H1 (cell line): ENCODE measurements around the gene CDC42EP1. TPM values are rescaled to one million over a fixed set of nuclear protein-coding genes. Genes with fewer than 3 reads are reported as not detected.

ENCODE experiments used
- CTCF ChIA-PET: fragments of 300-600 bp; sonication (Branson Sonifier 250); formaldehyde crosslinking; loops from one replicate; lab custom pipeline; 2021; ENCODE audit not compliant: partially characterized antibody; lab: Charles Lee
- POLR2A ChIA-PET: fragments of 300-600 bp; sonication (Branson Sonifier 250); formaldehyde crosslinking; loops from one replicate; lab custom pipeline; 2021; ENCODE audit warnings: inconsistent platforms; ENCODE audit not compliant: partially characterized antibody; lab: Charles Lee
- DNase-seq, 2 experiments: peaks; one replicate each; pipeline versions ENCODE4 v3.0.0 to v3.0.0-alpha.2; 2010 to 2022; ENCODE audit warnings: low spot score in 2 of 2, low read depth in 1 of 2, mixed read lengths in 1 of 2
- FAIRE-seq: peaks from 2 replicates; lab custom pipeline; 2011; peaks lifted over from hg19 to GRCh38; lab: Jason Lieb, UNC
- H2AFZ ChIP-seq: 2 replicates; pipeline ENCODE4 v1.8.1; 2012; ENCODE audit warnings: low read length, inconsistent platforms
- H2AK5ac ChIP-seq: 2 replicates; pipeline ENCODE4 v1.6.1; 2013; ENCODE audit warnings: low read depth, low read length
- H2BK120ac ChIP-seq: replicated peaks from 2 replicates; pipeline ENCODE3; 2013; ENCODE audit warnings: low read depth, low read length, inconsistent platforms
- H2BK12ac ChIP-seq: 2 replicates; pipeline ENCODE4 v1.6.1; 2013; ENCODE audit warnings: low read depth, low read length
- H2BK15ac ChIP-seq: 2 replicates; pipeline ENCODE4 v1.6.1; 2013; ENCODE audit warnings: low read length
- H2BK20ac ChIP-seq: 2 replicates; pipeline ENCODE4 v1.6.1; 2013; ENCODE audit warnings: low read length
- H2BK5ac ChIP-seq: 2 replicates; pipeline ENCODE4 v1.6.1; 2013; ENCODE audit warnings: low read depth, low read length
- H3K14ac ChIP-seq: 2 replicates; pipeline ENCODE4 v1.6.1; 2013; ENCODE audit warnings: inconsistent platforms; ENCODE audit not compliant: insufficient read length
- H3K18ac ChIP-seq: 2 replicates; pipeline ENCODE4 v1.6.1; 2013; ENCODE audit warnings: low read length; ENCODE audit errors: extremely low read depth
- H3K23ac ChIP-seq: 2 replicates; pipeline ENCODE4 v1.6.1; 2013; ENCODE audit warnings: inconsistent platforms; ENCODE audit not compliant: insufficient read length
- H3K23me2 ChIP-seq: 2 replicates; pipeline ENCODE4 v1.6.1; 2013; ENCODE audit warnings: low read depth, low read length
- H3K27ac ChIP-seq: 2 replicates; pipeline ENCODE4 v1.6.1; 2011; ENCODE audit warnings: low read depth, low read length, inconsistent platforms
- H3K27me3 ChIP-seq, 4 experiments: replicated peaks in 1 of 4; 1 replicate in 1 of 4; 2 replicates in 3 of 4; pipeline versions ENCODE4 v1.6.1 to v1.8.1; 2011 to 2013; ENCODE audit warnings: low read length in 3 of 4, mild to moderate bottlenecking in 3 of 4, inconsistent platforms in 2 of 4, mixed read lengths in 2 of 4, moderate library complexity in 1 of 4; ENCODE audit not compliant: control insufficient read depth in 3 of 4, insufficient read depth in 3 of 4; ENCODE audit errors: extremely low read depth in 1 of 4
- H3K36me3 ChIP-seq, 4 experiments: 2 replicates each; pipeline versions ENCODE4 v1.6.1 to v1.8.1; 2011 to 2013; ENCODE audit warnings: mild to moderate bottlenecking in 4 of 4, low read length in 3 of 4, moderate library complexity in 2 of 4, control low read depth in 1 of 4, inconsistent platforms in 1 of 4; ENCODE audit not compliant: insufficient read depth in 4 of 4, control insufficient read depth in 2 of 4
- H3K4ac ChIP-seq: replicated peaks from 2 replicates; pipeline ENCODE3; 2013; ENCODE audit warnings: low read length, low read depth, mixed read lengths, inconsistent platforms; ENCODE audit not compliant: insufficient read length
- H3K4me1 ChIP-seq, 4 experiments: replicated peaks in 1 of 4; 1 replicate in 1 of 4; 2 replicates in 3 of 4; pipeline versions ENCODE4 v1.6.1 to v1.8.1; 2011 to 2013; ENCODE audit warnings: low read length in 3 of 4, inconsistent platforms in 2 of 4, mixed read lengths in 1 of 4; ENCODE audit not compliant: insufficient read depth in 4 of 4, control insufficient read depth in 3 of 4
- H3K4me2 ChIP-seq, 2 experiments: 2 replicates each; pipeline versions ENCODE4 v1.6.1 to v1.8.1; 2011 to 2013; ENCODE audit warnings: low read depth in 2 of 2, low read length in 2 of 2, control low read depth in 1 of 2, inconsistent platforms in 1 of 2, mild to moderate bottlenecking in 1 of 2; ENCODE audit not compliant: insufficient read depth in 1 of 2
- H3K4me3 ChIP-seq, 4 experiments: fragments of 200-600, 300-600 bp in 1 of 4; sonication (generic), shearing (Covaris generic), sonication (Bioruptor Twin) in 1 of 4; 2 replicates each; pipeline versions ENCODE4 v1.5.1 to v1.8.1; 2011 to 2016; ENCODE audit warnings: low read length in 4 of 4, low read depth in 3 of 4, control low read depth in 2 of 4, inconsistent platforms in 2 of 4, mild to moderate bottlenecking in 2 of 4, mixed read lengths in 1 of 4, moderate library complexity in 1 of 4; ENCODE audit not compliant: insufficient read depth in 2 of 4; ENCODE audit errors: extremely low read depth in 1 of 4
- H3K56ac ChIP-seq: replicated peaks from 2 replicates; pipeline ENCODE3; 2013; ENCODE audit warnings: low read depth, mild to moderate bottlenecking, mixed read lengths, low read length, inconsistent platforms; ENCODE audit not compliant: insufficient read length
- H3K79me1 ChIP-seq: 2 replicates; pipeline ENCODE4 v1.6.1; 2013; ENCODE audit warnings: low read depth, low read length, control low read depth
- H3K79me2 ChIP-seq, 2 experiments: 2 replicates each; pipeline versions ENCODE4 v1.6.1 to v1.8.1; 2012 to 2013; ENCODE audit warnings: low read length in 2 of 2, mild to moderate bottlenecking in 2 of 2, inconsistent platforms in 1 of 2; ENCODE audit not compliant: insufficient read depth in 2 of 2, control insufficient read depth in 1 of 2
- H3K9ac ChIP-seq, 4 experiments: replicated peaks in 1 of 4; 1 replicate in 1 of 4; 2 replicates in 3 of 4; pipeline versions ENCODE4 v1.6.1 to v1.8.1; 2011 to 2013; ENCODE audit warnings: low read depth in 3 of 4, low read length in 3 of 4, control low read depth in 2 of 4, mild to moderate bottlenecking in 2 of 4, moderate library complexity in 2 of 4, inconsistent platforms in 1 of 4; ENCODE audit errors: extremely low read depth in 1 of 4
- H3K9me3 ChIP-seq, 2 experiments: 2 replicates each; pipeline versions ENCODE4 v1.6.1 to v1.8.1; 2012 to 2013; ENCODE audit warnings: mild to moderate bottlenecking in 2 of 2, moderate library complexity in 2 of 2, control low read depth in 1 of 2, inconsistent platforms in 1 of 2, low read depth in 1 of 2, low read length in 1 of 2, mixed read lengths in 1 of 2; ENCODE audit not compliant: insufficient read depth in 2 of 2
- H4K20me1 ChIP-seq, 2 experiments: replicated peaks in 1 of 2; 2 replicates each; pipeline versions ENCODE3 to v1.8.1; 2011 to 2013; ENCODE audit warnings: inconsistent platforms in 2 of 2, low read length in 2 of 2, mild to moderate bottlenecking in 1 of 2; ENCODE audit not compliant: insufficient read depth in 2 of 2, control insufficient read depth in 1 of 2
- H4K5ac ChIP-seq: 2 replicates; pipeline ENCODE4 v1.6.1; 2013; ENCODE audit warnings: low read length, low read depth, mixed read lengths, inconsistent platforms; ENCODE audit not compliant: insufficient read length
- H4K8ac ChIP-seq: 2 replicates; pipeline ENCODE4 v1.8.0; 2013; ENCODE audit warnings: mild to moderate bottlenecking, moderate library complexity, low read length, inconsistent platforms; ENCODE audit not compliant: insufficient read depth; ENCODE audit errors: extremely low read depth
- H4K91ac ChIP-seq: replicated peaks from 2 replicates; pipeline ENCODE3; 2013; ENCODE audit warnings: low read length, mixed read lengths, inconsistent platforms; ENCODE audit not compliant: insufficient read length
- CTBP2 ChIP-seq: IDR thresholded peaks from 2 replicates; pipeline ENCODE4 v1.7.0; 2011; ENCODE audit warnings: borderline replicate concordance, mild to moderate bottlenecking, moderate library complexity, mixed read lengths, low read length; ENCODE audit not compliant: insufficient read depth, insufficient read length
- EP300 ChIP-seq, 2 experiments: IDR thresholded peaks; 1 replicate in 1 of 2; 2 replicates in 1 of 2; pipeline ENCODE4 v1.6.1; 2011 to 2012; ENCODE audit warnings: low read depth in 2 of 2, low read length in 2 of 2, mild to moderate bottlenecking in 2 of 2, borderline replicate concordance in 1 of 2, inconsistent platforms in 1 of 2, moderate library complexity in 1 of 2
- HDAC2 ChIP-seq, 2 experiments: fragments of 300-600 bp in 1 of 2; sonication (generic) in 1 of 2; IDR thresholded peaks; 2 replicates each; pipeline ENCODE4 v1.6.1; 2011 to 2012; ENCODE audit warnings: low read depth in 2 of 2, low read length in 2 of 2, mild to moderate bottlenecking in 2 of 2, moderate library complexity in 2 of 2, borderline replicate concordance in 1 of 2, inconsistent platforms in 1 of 2
- KDM5A ChIP-seq: fragments of 200-600 bp; IDR thresholded peaks from 2 replicates; pipeline ENCODE4 v1.7.1; 2012; ENCODE audit warnings: mild to moderate bottlenecking, low read length, inconsistent platforms, mixed read lengths
- MAFK ChIP-seq: IDR thresholded peaks from 2 replicates; pipeline ENCODE4 v1.6.1; 2012; ENCODE audit warnings: low read depth, mild to moderate bottlenecking, improper control_type of control experiment, low read length
- MAX ChIP-seq: IDR thresholded peaks from 2 replicates; pipeline ENCODE4 v1.6.1; 2012; ENCODE audit warnings: inconsistent platforms
- NANOG ChIP-seq: IDR thresholded peaks from 2 replicates; pipeline ENCODE4 v1.6.1; 2011; ENCODE audit warnings: low read length, low read depth, mild to moderate bottlenecking, inconsistent platforms; ENCODE audit not compliant: insufficient read depth, poor library complexity, severe bottlenecking
- PHF8 ChIP-seq: fragments of 200-600 bp; sonication (generic); conservative IDR thresholded peaks from 2 replicates; pipeline ENCODE4 v1.7.1; 2012; ENCODE audit warnings: low read depth, mild to moderate bottlenecking, inconsistent platforms, low read length, moderate library complexity
- SIRT6 ChIP-seq: IDR thresholded peaks from one replicate; pipeline ENCODE4 v1.7.1; 2012; ENCODE audit warnings: low read length, inconsistent platforms
- SP4 ChIP-seq: IDR thresholded peaks from 2 replicates; pipeline ENCODE4 v1.6.1; 2012; ENCODE audit warnings: low read length, inconsistent platforms
- TAF7 ChIP-seq: optimal IDR thresholded peaks from 2 replicates; pipeline ENCODE3; 2011; ENCODE audit warnings: low read depth, mild to moderate bottlenecking, inconsistent platforms, low read length, moderate library complexity, borderline replicate concordance
- ZNF274 ChIP-seq: IDR thresholded peaks from 2 replicates; pipeline ENCODE4 v1.7.0; 2012; ENCODE audit warnings: low read length, borderline replicate concordance; ENCODE audit errors: extremely low read depth
- WGBS, 2 experiments: shearing (Covaris generic) in 1 of 2; methylation state at CpG; one replicate each; pipeline versions ENCODE4 v1.1.6 to v1.1.7; 2013 to 2015; ENCODE audit warnings: low lambda C conversion rate in 2 of 2, mixed read lengths in 2 of 2, inconsistent platforms in 1 of 2, low coverage in 1 of 2, missing lambda C conversion rate in 1 of 2; ENCODE audit not compliant: insufficient replicate concordance in 2 of 2, insufficient coverage in 1 of 2, insufficient read length in 1 of 2; ENCODE audit errors: extremely low coverage in 1 of 2, missing lambda C conversion rate in 1 of 2; 5-methylcytosine and 5-hydroxymethylcytosine counted together
- polyA plus RNA-seq, 7 experiments: library from polyadenylated mRNA; depleted of rRNA in 3 of 7; stranded (reverse) in 5 of 7; unstranded in 2 of 7; fragments of >200 nt in 5 of 7; fragments of 200-250 nt in 2 of 7; gene quantifications; 1 replicate in 5 of 7; 2 replicates in 1 of 7; 4 replicates in 1 of 7; pipeline versions ENCODE4 v1.2.1 to v1.2.3, GENCODE V29; 2011 to 2013; ENCODE audit warnings: missing spikeins in 2 of 7, mixed read lengths in 2 of 7
- total RNA-seq: library from RNA; stranded (reverse); fragmentation: NEBNext Ultra II Directional; extraction: Animal tissue kit (Norgen Biotek cat#: 25700); gene quantifications from 2 replicates; pipeline ENCODE4 v1.2.1, GENCODE V29; 2021

CDC42EP1 gene
- total and polyA plus RNA-seq, 2 of the 8 experiments (the other 6 are each of a cell fraction or from before 2014, with no cell fraction given) = 8.3 to 11.2 TPM

- Histone ChIP-seq H3K79me2 (no peaks in the 10 kb centered on the region), H3K79me1 (no peaks in the 10 kb centered on the region), H2BK15ac (no peak overlapping the region), H4K20me1 (peaks cover 0 to 1% of the 10 kb centered on the region in 2 experiments), H2BK12ac (no peak overlapping the region), H2AK5ac (peak overlapping the region; percentile 25; the same call in 1 of the 2 replicates), H3K4ac (no peak overlapping the region), H4K5ac (no peak overlapping the region), H3K23me2 (peaks cover 7% of the 10 kb centered on the region; the same call in 1 of the 2 replicates), H3K18ac (no peak overlapping the region), H3K27ac (no peak overlapping the region), H3K4me3 (no peak overlapping the region), H4K8ac (no peak overlapping the region; the same call in 1 of the 2 replicates), H3K14ac (no peak overlapping the region), H3K4me1 (peaks cover 0 to 8% (median 3%) of the 10 kb centered on the region in 4 experiments; a peak in 4 of 7 replicates), H3K9me3 (no peaks in the 10 kb centered on the region), H3K27me3 (peaks cover 7 to 19% (median 13%) of the 10 kb centered on the region in 4 experiments; a peak in 6 of 7 replicates), H3K9ac (no peak overlapping the region), H4K91ac (no peak overlapping the region), H2AFZ (no peak overlapping the region), H3K4me2 (no peak overlapping the region), H3K56ac (no peak overlapping the region), H3K36me3 (no peaks in the 10 kb centered on the region), H3K23ac (no peak overlapping the region), H2BK5ac (no peak overlapping the region; the same call in 1 of the 2 replicates), H2BK20ac (no peak overlapping the region), H2BK120ac (no peak overlapping the region)
- POLR2A ChIA-PET = no interaction called here
- WGBS, 2 experiments = 92% methylated on average over 15 of the region's 15 CpGs; no CpG with 5 or more reads in 1 of the 2 experiments
- FAIRE-seq (no peak), DNase-seq (no peak)
- CTCF ChIA-PET = interaction anchor here (0.6 kb wide), 1 partner anchor 1195 kb away, joined by 3 read pairs; no protein-coding TSS in a partner anchor
- no peak for TF ChIP-seq SIRT6
- no peak for TF ChIP-seq SP4
- TF ChIP-seq TAF7 = no peak
- TF ChIP-seq KDM5A = no peak
- TF ChIP-seq CTBP2 = no peak
- TF ChIP-seq MAFK = no peak
- no peak for TF ChIP-seq PHF8
- TF ChIP-seq HDAC2 (IDR thresholded peaks at IDR 0.05; ENCODE audit: borderline replicate concordance in 1 of 2, low read depth in 2 of 2, low read length in 2 of 2) = no peak
- TF ChIP-seq MAX = no peak
- TF ChIP-seq EP300 (IDR thresholded peaks at IDR 0.05; ENCODE audit: borderline replicate concordance in 1 of 2, low read depth in 2 of 2, low read length in 2 of 2) = no peak
- TF ChIP-seq ZNF274 = no peak
- no peak for TF ChIP-seq NANOG
Measured at GRCh38 chr22:37514526-37515051, 45.7 kb upstream of the CDC42EP1 start.
